GM19468 (cell line): Measurements from ENCODE around the gene DUOXA1.
"Not testable (repeated sequence)": the region's sequence is repeated elsewhere in the genome, so short reads cannot be mapped to it uniquely, and the experiment has no call there.

Experiments used
- ATAC-seq: cut with Tn5 transposase; IDR thresholded peaks from one replicate; pipeline ENCODE4 v1.9.1; 2021; ENCODE audit warnings: mild to moderate bottlenecking, moderate library complexity, moderate number of reproducible peaks; ENCODE audit not compliant: unreplicated experiment; ENCODE audit errors: extremely low read depth

Gene DUOXA1

DNA sequence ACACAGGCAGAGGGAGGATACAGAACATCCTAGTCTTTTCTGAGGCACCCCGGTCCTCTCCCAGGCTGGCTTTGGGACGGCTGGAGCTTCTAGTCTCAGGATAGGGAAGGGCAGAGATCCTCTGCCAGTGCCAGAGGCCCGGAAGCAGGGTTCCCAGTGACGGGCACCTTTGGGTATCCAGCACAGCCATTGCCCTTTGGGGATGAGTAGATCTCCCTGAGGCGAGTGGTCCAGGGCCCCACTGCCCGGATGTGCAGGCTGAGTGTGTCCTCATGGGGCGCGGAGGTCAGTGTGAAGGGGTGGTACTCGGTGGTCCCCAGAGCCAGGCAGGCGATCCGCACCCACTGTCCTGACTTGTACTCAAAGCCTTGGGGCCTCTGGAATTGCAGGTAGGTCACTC is 34.0 kb downstream of the DUOXA1 start:
- no peak for ATAC-seq

DNA sequence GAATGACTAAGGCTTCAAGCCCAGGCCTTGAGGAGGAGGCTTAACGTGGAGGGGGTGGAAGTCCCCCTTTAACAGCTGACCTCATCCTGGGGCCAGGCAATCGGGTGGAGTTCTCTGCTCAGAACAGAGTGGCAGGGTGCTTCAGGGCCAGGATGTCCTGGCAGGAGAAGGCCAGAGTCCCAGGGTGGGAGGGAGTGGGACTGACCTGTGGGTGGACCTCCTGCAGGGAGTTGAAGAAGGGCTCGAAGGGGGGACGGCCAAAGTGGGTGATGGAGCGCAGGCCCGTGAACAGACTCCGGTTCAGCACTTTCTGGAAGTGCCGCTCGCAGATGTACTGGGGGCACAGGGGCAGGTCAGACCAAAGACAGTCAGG is 35.3 kb downstream of the DUOXA1 start:
- no peak for ATAC-seq

DNA sequence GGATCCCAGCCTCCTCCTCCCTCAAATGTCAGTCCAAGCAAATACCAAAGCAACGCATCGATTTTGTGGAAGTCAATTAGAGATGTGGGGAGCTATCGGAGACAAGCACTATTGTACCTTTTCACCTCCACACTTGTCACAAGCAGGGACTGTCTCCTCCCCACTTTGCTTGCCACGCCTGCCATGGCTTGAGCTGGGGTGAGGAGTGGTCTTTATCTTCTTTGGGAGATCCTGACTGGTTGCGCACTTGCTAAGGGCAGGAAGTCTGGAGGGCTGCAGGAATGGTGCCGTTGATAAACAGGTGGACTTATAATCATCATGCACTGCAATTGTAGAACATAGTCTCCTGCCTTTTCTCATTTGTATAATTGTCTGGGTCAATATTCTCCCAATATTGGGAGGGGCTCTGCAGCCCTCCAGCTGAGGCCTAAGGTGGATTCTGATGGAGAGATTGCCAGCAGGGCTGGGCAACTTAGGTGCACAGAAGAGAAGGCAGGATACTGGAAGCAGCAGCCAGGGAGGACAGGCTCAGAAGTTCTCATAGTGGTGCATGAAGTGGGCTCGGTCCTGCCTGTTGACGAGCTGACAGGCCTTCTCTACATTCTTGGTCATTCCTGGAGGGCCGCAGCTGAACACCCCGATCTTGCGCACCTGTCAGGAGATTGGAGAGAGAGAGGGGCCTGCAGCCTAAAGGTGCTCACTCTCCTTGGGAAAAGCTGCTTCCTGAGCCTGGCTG is 35.9 kb downstream of the DUOXA1 start:
- ATAC-seq: no peak

DNA sequence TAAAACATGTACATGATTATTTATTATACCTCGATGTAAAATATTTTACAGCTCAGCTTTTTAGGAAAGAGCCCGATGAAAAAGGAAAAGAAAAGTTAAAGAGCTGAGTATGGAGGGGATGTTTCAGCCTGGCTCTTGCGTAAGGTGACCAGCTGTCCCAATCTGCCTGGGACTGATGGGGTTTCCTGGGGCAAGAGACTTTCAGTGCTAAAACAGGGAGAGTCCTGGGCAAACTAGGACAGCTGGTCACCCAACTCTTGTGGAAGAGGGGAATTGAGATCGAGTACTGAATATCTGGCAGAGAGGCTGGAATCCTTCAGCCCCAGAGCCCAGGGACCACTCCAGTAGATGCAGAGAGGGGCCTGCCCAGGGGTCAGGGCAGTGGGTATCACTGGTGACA is 36.7 kb downstream of the DUOXA1 start:
- no peak for ATAC-seq

DNA sequence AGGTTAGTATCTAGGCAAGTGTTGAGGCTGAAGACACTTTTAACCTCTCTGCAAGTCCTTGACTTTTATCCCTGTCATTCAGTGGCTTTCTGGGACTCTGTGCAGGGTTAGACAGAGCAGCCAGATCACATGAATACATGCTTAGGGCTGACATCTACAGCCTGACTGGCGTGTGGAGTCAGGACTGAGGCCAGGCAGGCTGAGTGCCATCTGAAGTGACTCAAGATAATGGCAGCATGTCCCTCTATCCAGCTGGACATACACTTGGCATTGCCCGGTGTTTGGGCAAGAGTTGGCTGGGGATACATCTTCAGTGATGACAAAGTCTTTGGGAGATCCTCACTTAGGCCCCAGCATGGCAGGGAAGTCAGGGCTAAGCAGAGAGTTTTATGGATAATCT is 38.1 kb downstream of the DUOXA1 start:
- no peak for ATAC-seq

DNA sequence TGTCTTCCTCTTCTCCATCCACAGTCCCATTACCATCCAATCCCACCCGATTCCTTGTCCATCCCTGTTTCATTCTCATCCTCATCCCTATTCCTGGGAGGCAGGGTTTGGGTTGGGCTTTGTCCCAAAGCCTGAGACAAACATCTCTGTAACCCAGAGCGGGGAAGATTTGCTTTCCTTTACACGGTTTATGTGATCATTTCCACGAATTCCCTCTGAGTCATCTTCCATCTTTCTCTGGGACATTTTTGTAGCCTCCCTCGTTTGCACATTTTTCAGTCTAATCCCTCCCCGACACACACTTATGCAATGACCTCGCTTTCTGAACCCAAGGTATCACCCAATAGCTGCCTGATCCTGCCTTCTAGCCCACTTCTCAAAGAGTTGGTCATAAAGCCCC is 38.5 kb downstream of the DUOXA1 start:
- ATAC-seq: no peak

DNA sequence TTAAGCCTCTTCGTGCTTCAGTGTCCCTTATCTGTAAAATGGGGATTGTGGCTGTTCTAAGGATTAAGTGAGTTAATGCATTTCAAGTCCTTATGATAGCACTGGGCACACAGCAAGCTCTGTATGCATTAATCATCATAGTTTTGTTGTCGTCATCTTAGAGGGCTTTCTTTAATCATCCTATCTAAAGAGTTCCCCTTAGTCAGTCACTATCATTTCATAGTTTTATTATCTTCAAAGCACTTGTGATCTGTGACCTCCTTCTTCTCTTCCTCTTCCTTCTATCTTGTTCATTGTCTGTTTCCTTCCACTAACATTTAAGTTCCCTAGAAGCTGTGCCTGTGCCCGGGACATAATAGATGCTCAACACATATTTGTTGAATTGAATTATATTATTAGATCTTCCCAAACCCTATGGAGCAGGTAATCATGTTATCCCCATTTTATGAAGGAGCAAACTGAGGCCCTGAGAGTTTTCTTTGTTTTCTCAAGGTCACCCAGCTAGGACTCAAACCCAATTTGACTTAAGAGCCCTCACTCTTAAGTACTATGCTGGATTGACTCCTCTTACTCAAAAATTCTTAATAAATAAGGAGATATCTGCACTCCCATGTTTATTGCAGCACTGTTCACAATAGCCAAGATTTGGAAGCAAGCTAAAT is 39.8 kb downstream of the DUOXA1 start:
- ATAC-seq: no peak

DNA sequence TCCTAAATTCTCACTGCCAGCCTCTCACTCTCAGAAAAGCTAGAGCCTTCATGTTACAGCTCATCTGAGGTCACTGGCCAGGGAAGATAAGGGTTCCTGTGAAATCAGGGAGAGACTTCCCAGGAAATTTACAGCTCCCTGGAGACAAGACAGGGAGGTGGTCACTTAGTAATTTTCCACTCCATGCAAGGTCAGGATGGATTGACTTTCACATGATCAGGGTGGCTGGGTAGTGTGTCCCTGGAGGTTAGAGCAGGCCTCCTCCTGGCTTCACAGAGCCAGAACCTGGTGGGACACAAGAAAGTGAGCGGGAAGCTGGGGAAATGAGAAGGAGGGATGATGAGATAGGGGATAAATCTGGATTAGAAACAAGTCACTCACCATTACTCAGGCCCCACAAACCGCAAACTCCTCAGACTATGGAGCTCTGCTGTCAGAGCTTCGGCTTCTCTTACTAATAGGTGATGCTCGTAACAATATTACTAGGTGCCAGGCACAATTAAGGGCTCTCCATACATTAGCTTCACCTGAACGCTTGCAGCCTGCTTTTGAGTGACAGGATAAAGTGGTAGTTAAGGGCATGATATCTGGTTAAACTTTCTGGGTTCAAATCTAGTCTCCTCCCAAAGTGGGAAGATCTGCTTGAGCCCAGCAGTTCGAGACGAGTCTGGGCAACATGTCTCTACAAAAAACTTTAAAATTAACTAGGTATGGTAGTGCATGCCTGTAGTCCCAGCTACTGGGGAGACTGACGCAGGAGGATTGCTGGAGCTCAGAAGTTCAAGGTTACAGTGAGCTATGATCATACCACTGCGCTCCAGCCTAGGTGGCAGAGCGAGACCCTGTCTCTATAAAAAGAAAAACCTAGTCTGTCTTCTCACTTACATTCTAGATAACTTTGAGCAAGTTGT is 40.6 kb downstream of the DUOXA1 start:
- no peak for ATAC-seq

DNA sequence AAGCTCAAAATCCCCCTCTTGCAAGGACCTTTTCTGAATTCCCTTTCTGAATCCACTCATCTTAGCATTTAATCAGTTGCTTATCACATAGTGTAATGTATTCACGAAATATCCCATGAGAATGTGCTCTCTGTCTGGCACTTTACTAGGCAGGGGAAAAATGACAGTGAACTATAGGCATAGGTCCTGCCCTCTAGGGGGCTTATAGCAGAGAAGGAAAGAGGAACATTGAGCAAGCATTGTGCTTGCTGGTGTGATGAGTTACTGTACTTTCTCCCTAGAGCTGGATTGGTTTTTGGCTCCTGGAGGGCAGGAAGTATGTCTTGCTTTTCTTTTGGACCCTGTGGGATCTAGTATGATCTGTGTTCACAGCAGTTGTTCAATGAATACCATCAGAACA is 42.2 kb downstream of the DUOXA1 start:
- ATAC-seq: no peak

DNA sequence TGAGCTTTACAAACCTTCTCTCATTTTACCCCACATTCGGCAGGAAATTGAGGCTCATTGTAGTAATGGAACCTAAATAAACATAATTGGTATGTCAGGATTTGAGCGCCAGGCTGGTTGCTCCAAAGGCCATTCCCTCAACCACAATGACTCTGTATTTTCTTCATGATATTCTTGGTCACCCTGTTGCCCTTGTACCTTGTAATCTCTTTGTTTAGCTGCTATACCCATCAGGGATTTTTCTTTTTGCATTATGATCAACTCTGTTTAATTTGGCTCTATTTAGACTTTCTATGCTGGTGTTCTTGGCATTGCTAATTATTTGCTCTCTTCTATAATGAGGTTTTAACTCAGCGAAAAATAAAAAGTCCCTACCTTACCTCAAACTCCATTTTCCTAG is 45.5 kb downstream of the DUOXA1 start:
- ATAC-seq: no peak

DNA sequence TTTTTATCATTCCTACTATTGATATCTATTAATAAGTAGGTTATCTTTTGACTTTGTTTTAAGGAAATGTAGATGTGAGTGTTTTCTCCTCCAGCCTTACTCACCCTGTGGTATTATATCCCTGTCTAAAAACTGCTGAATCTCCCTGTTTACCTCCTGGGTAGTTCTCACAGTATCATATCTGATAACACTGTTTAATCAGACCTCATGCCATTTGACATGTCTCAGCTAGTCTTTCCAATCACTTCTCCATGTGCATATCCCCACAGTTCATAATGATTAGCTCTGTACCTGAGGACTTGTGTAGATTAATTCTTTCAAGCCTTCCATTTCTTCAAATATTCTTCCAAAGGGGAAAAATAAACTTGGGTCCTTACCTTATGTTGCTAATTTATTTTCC is 46.5 kb downstream of the DUOXA1 start:
- no peak for ATAC-seq

DNA sequence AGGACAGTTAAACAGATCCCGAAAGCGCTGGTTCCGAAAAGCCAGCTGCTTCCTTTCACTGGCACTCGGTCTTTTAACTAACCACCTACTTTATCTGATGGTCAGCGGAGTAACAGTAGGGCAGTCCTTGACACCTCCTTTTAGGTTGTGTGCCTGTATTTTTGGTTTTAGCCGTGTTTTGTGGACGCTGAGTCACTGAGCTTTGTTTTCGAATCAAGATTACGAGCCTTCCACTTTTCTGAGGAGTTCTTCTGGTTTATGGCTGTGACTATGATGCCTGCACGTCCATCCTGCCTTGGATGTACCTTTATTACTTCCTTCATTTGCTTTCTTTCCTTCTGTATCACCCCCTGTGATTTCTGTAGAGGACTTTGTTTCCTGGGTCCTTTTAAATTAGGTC is 47.3 kb downstream of the DUOXA1 start:
- ATAC-seq: not testable (repeated sequence)

DNA sequence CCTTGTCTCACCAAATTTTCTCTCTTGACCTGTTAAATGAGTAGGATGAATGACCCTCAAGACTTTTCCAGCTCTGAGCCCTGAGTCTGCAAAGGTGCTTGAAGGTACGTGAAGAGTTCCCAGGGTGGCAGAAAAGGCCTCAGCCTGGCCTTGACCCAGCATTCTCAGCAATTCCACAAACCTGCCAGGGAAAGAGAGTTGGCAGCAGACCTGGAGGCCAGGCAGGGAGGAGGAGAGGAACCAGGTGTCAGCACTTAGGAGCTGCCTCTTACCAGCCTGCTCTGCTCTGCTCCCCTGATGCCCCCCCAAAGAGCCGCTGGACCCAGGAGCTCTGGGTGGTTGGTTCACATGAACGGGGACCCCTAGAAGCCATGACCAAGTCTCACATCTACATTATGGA is 49.1 kb downstream of the DUOXA1 start:
- ATAC-seq: not testable (repeated sequence)

DNA sequence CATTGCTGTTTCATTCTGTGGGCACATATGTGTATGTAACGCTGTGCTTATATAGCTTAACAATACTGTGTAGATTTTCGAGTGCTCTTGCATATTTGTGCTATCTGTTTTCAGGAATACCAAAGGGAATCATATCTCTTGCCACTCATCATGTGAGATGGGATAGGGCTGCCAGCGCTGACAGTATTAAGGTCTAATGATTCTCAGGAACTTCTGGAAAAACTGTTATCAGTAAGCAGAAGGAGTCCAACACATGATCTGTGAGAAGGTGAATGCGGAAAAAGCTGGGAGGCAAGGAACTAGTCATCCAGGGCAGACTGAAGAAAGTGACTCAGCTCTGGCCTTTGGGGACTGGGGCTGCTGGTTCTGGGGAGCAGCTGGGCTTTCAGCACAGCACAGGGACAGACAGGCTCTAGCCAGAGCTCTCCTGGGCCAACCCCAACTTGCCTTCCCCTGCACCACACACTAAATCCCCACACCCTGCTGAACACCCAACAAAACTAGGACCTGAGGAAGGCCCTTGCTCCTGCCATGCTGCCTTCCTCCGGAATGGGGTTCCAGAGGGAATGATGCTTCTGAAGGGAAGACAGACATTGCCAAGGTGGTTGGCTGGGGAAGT is 49.9 kb downstream of the DUOXA1 start:
- not testable (repeated sequence) for ATAC-seq

DNA sequence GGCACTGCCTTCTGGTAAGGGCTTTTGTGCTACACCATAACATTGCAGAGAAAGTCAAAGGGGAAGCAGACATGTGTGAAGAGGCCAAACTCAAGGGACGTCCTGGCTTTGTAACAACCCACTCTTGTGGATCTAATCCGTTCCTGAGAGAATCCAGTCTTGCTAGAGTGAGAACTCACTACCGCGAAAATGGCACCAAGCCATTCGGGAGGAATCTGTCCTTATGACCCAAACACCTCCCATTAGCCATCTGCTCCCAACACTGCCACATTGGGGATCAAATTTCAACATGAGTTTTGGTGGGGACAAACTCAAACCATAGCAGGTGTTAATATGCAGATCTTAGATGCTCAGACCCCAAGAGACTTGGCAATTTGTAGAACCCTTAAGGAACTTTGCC is 50.5 kb downstream of the DUOXA1 start:
- not testable (repeated sequence) for ATAC-seq

DNA sequence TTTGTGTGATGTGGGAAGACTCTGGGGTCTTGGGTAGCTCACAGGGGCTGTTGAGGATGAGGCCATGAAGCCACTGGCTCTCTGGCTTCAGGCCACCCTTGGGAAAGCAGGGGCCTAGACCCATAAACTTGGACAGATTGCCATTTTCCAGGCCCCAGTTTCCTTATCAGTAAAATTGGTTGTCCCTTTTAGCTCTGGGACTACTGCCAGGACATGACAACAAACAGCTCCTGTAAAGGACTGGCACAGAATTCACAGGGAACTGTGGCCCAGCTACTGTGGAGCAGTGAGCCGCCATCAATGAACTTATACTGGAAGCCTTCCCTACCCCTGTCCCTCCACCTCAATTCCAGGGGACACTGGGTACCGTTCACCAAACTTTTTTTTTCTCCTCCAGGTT is 52.3 kb downstream of the DUOXA1 start:
- ATAC-seq: not testable (repeated sequence)

DNA sequence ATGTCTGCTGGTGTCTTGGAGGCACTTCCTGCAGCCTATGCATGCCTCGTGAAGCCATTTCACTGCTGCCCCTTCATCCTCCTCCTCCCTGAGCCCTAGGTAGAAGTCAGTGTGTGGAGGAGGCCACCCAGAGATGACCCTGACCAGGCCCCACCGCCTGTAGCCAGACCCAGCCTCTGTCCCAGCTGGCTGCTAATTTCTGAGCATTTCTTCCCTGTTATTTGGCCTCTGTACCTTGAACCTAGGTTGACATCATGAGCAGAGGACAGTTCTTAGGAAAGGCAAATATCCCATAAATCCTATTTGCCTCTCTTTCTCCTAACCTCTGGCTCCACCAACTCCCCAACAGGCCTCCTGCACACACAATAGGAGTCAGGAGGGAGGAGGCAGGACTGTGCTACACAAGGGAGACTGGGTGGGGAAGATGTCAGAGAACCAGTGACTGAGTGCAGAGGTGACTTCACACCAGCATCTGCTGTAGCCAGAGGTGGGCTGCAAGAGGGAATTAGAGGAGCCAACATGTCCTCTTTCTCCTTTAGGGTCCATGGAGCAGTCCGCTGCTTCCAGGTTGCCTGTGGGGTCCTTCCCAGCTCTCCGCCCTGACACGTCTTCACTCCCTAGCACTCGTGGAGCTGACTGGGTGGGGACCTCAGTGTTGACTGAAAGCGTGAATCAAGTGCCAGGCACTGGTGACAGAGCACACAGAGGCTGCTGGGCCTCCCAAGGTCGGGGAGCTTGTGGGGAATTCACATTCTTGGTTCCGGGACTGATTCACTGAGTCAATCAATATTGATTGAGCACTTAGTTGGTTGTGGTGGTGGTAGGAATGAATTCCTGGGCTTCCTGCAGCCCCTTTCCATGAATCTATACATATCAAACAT is 54.0 kb downstream of the DUOXA1 start:
- not testable (repeated sequence) for ATAC-seq

DNA sequence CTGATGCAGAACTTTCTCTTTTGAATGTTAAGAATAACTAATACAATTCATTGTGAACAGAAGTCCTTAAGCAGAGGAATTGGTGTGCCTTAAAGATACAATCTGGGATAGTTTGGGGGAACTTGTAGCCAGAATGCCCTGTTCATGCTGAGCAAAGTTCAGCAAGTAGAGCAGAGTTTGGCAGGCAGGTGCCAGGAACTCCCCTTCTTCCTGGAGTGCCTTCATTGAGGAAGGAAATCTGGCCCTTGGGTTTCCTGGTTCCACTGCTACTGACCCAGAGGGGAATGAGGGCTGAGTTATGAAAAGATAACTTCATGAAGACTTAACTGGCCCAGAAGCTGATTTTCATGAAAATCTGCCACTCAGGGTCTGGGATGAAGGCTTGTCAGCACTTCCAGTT is 56.1 kb downstream of the DUOXA1 start:
- not testable (repeated sequence) for ATAC-seq

DNA sequence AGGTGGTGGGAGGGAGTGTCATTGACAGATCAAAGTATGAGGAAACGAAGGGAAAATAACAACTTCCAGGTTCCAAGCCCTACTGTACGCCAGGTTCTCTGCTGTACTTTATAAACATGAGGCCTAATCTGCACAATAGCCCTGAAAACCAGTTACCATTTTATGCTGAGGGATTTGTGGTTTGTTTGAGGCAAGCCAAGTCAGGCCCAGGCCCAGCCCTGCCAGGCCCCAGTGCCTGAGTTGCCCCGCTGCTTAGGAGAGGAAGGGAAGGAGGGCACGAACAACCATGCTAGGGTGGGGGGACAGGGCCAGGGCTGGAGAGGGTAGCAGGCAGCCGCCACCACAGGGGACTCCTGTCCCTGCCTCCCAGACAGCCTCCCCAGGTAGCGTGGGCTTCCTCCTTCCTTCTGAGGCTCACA is 59.7 kb downstream of the DUOXA1 start:
- not testable (repeated sequence) for ATAC-seq
